NCI-H2107 (cell line): ENCODE results near the gene MAP3K3.

Source experiments
- DNase-seq: peaks from one replicate; lab custom pipeline; 2025; lab: John Stamatoyannopoulos, UW

Gene MAP3K3

DNA sequence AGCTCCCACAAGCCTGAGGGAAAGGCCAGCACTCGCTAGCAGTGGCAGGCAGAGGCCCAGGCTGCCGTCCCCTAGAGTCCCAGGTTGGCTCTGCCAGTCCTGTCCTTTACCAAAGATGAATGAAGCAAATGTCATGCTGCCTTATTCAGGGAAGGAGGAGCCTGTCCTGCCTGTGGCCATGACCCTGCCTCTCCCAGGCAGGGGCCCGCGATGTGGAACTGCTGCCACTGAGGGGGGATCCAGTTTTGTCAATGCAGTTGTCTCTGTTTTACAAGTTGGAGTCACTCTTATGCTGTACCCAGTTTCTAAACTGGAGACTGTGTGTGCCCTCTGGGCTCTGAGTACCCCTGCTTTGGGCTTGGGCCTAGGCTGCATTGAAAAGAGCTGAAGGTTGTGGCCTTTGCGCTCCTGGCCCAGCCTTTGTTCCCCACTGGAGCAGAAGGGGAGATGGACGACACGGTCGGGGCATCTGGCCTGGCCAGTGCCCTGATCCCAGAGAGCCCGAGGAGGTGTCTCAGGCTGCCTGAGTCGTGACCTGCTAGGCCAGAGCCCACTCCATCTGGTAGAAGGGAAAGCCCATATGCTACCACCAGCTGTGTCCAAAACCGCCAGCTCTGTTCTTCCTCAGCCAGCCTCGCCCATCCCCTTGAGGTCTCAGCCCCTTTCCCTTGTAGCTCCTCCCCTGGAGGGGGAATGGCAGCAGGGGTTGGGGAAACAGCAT is 72.2 kb downstream of the MAP3K3 start:
- DNase-seq, result no peak

DNA sequence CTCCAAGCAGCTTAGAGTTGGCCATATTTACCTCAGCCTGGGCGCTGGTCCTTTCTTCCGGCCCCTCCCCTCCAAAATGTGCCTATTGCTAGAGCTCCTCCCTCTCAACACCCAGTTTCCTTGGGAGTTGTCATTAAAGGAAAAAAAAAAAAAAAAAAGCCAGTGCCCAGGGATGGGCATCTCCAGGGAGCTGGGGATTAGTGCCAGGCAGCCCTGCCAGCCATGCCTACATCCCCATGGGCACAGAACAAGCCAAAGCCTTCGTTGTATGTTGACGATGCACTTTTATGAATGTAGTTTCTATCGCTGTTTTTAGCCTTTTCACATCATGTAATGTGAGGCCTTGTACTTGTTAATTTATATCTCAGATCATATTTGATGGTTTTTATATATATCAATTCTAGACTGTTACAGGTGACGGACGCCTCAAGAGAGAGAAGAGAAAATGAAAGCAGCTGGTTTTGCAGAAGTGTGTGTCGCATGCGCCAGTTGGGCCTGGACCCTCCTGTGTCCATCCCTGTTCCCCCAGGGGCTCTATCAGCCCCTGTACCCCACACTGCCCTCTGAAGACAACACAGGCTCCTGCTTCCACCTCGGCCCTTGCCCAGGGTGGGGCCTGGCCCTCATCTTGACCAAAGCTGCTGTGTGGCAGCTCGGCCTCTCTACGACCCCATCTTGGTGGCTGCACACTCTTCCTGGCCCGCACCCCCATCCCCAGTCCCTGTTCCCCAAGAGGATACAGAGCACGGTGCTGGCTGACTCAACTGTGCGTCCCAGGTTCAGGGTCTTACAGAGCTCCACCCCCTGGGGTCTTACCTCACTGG is 72.9 kb downstream of the MAP3K3 start:
- DNase-seq, result no peak

GRCh38 chr17:63695889-63696288 is 73.7 kb downstream of the MAP3K3 start:
- DNase-seq, result no peak

GRCh38 chr17:63696381-63696961 is 74.3 kb downstream of the MAP3K3 start:
- DNase-seq, result no peak

DNA sequence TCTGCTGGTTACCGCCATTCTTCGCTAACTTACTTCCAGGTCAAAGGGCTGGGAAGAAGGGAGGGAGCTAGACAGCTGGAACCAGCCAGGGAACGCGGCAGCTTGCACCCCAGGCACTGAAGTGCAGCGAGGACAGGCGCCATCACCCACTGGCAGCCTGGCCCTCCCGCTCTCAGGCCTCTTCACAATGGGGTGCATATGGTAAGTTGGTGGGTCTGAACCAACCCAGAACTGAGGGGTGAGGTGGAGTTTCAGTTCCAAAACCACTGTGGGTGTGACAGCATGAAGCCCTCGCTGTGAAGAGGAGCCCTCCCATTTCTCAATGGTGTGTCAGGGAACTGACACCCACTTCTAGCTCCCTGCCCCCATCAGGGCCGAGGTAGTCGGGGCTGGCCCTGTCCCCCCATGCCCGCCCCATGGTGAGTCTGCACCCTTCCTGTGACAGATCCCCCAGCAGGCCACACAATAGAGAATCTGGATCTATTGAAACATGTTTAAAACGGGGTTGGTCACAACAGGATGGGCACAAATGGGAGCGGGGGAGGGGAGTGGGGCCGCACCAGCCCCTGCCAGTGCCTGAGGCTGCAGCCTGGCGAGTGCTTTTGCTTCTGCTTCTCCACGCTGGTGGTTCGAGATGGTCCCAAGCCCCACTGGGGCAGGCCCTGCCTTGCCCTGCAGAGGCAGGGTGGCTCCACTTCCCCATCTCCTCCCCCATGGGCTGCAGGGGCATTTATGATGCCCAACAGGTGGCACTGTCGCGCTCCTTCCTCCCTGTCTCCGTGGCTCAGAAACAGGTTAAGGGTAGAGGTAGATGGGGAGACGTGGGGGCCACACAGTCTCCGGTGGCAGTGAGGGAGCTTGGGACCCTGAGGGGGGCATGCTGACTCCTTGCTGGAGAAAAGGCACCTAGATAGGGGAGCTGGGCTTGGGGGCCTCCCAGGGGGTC is 75.4 kb downstream of the MAP3K3 start:
- peak; percentile 53 for DNase-seq

DNA sequence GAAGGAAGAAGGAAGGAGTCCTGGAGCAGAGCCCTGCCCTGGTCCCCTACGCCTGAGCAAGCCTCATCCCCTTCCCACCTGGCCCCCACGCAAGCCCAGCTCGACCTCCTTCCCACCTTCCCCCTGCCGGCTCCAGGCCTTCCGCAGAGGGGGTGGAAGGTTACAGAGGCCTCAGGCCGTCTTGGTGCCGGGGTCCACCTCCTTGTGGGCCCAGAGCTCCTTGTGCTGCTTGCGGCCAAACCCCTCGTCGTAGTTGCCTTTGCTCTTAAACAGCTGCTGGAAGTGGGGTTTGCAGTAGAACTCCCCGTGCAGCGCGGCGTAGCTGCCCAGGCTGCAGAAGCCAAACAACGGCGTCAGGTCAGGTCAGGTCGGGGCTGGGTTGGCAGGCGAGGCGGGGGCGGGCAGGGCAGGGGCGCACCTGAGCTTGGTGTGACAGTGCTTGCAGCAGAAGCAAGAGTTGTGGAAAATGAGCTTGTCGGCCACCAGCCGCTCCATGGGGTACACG is 76.2 kb downstream of the MAP3K3 start:
- DNase-seq, result no peak

DNA sequence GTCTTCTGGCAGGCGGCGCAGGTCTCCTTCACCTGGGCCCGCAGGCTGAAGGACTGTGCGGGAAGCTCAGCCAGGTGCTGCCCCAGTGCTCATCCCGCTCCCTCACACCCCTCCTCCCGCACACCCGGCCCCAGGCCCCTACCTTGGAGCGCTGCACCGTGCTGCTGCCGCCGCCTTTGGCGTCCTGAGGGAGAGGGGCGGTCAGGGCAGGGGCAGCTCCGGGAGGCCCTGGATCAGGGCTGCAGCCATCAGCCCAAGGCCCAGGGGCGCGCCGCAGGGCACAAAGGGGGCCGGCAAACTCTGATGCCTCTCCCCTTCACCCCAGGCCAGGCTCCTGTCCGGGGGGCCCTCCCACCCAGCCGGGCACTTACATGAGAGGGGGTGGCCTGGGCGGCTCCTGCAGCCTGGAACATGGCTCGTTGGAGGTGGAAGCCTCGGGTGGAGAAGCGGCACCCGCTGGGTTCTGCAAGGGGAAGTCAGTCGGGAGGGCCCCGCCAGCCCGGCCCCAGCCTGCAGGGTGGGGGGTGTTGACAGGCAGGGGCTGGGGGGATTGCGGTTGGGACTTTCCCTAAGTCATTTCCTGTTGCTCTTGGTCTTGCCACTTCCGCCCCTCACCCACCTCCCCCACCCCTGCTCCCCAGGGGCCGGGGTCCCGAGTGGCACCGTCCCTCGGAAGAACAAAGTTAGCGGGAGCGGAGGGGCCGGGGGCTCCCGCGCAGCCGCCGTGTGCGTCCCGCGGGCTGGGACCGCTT is 76.8 kb downstream of the MAP3K3 start:
- no peak for DNase-seq

GRCh38 chr17:63699638-63700527 is 77.7 kb downstream of the MAP3K3 start, which contains the start of gene LIMD2:
LIMD2 (minus strand) TSS chr17:63700125; CDS start chr17:63699298, 827 bp downstream.
- peak; percentile 43 for DNase-seq

- no peak for DNase-seq
These were observed 78.6 kb downstream of the MAP3K3 start for GRCh38 chr17:63700528-63701455.

DNA sequence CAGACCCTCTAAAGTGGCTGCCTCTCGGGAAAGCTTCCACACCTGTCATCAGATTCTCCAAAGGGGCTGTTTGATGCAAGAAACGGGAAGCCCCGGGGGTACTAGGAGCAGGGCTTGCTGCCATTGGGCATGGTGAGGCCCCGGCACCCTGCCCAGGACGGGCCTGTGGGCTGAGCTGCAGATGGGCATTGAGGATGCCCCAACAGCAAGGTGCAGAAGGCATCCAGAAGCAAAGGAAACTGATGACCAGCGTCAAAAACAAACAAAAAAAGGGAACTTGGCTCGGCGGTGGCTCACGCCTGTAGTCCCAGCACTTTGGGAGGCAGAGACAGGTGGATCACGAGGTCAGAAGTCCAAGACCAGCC is 79.2 kb downstream of the MAP3K3 start:
- DNase-seq, result no peak

DNA sequence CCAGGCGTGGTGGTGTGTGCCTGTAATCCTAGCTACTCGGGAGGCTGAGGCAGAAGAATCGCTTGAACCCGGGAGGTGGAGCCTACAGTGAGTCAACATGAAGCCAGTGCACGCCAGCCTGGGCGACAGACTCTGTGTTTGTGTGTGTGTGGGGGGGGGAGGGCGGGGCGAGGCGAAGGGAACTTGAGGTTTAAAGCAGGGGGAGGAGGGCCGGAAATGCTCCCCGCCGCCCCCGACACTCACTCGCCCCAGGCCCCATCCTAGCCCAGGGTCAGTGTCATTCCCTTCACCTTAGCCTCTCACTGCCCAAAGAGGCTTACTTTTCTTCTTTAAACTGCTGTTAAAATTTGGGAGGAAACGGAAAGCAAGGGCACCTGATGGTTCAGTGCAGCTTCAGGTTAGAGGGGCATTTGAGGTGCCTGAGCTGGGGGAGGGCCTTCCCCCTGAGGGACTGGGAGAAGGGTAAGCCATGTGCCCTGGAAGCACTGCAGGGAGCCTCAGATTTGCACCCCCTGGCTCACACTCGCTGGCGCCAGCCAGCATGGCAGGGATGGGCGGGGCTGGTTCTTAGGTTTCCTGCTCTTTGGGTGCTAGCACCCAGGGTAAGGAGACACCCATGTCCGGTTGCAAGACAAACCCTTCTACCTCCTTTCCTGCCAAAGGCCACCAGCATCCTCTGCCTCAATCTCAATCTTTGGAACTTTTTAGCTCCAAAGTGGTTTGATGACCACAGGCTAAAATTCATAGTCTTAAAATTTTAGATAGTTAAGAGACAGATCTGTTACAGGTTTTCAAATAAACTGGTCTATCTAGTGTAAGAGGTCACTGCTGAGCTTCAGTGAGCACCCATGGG is 79.9 kb downstream of the MAP3K3 start:
- peak; percentile 30 for DNase-seq

DNA sequence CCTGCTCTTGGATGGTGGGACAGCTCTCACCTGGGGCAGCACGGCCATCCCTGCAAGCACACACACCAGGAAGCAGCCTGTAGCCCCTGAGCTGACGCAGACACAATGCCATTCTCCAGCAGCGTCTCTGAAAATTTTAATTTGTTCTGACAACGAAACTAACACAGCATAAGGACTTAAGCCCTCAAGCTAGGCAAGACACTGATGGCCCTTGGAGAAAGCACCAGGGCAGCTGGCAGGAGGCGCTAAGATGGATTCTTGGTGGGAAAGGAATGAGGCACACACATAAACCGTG is 80.5 kb downstream of the MAP3K3 start:
- DNase-seq, result no peak

GRCh38 chr17:63703029-63703428 is 80.8 kb downstream of the MAP3K3 start:
- DNase-seq, result no peak

GRCh38 chr17:63703556-63704258 is 81.5 kb downstream of the MAP3K3 start:
- DNase-seq, result no peak

GRCh38 chr17:63704259-63704576 is 82.0 kb downstream of the MAP3K3 start:
- DNase-seq, result no peak

DNA sequence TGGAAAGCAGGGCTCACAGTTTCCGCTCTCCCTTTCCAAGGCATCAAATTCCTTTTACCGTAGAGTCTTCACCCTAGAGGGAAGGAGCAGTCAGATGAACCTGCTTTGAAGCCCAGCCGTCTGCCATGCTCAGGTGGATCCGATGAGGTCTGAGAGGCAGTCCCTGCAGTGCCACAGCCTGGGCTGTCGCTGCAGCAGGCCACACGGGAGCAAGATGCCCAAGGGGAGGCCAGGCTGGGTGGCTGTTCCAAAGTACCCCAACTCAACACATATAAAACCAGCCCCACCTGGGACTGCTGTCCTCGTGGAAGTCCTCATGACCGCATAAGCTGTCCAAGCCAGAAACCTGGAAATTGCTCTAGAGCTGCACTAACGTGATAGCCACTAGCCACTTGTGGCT is 82.6 kb downstream of the MAP3K3 start:
- no peak for DNase-seq

GRCh38 chr17:63705657-63706056 is 83.4 kb downstream of the MAP3K3 start:
- no peak for DNase-seq
